Measurements from ENCODE around the gene MBD3L4.

DNA sequence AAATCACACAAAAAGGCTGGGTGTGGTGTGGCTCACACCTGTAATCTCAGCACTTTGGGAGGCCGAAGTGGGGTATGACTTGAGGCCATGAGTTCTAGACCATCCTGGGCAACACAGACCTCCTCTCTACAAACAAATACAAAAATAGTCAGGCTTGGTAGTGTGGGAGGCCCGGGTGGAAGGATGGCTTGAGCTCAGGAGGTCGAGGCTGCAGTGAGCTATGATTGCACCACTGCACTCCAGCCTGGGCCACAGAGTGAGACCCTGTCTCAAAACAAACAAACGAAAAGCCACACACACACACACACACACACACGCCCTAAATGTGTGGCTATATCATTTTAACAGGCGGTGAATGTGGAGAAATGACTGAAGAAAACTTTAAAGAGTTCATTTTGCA lies 28.6 kb upstream of the MBD3L4 start:
- TF ChIP-seq, protein P1, sequence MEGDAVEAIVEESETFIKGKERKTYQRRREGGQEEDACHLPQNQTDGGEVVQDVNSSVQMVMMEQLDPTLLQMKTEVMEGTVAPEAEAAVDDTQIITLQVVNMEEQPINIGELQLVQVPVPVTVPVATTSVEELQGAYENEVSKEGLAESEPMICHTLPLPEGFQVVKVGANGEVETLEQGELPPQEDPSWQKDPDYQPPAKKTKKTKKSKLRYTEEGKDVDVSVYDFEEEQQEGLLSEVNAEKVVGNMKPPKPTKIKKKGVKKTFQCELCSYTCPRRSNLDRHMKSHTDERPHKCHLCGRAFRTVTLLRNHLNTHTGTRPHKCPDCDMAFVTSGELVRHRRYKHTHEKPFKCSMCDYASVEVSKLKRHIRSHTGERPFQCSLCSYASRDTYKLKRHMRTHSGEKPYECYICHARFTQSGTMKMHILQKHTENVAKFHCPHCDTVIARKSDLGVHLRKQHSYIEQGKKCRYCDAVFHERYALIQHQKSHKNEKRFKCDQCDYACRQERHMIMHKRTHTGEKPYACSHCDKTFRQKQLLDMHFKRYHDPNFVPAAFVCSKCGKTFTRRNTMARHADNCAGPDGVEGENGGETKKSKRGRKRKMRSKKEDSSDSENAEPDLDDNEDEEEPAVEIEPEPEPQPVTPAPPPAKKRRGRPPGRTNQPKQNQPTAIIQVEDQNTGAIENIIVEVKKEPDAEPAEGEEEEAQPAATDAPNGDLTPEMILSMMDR (IDR thresholded peaks at IDR 0.05): no peak
- no peak for TF ChIP-seq POLR2A (IDR thresholded peaks at IDR 0.05)
